Smooth muscle cell (in vitro differentiated cells): Measurements from ENCODE around the gene TBC1D5. TPM values are rescaled to one million over a fixed set of nuclear protein-coding genes. Genes with fewer than 3 reads are reported as not detected.

Experiments used
- DNase-seq: peaks from one replicate; lab custom pipeline; 2025; ENCODE audit not compliant: unreplicated experiment; lab: John Stamatoyannopoulos, UW
- H2AFZ ChIP-seq: fragments of 200-600 bp; sonication (generic); 2 replicates; pipeline ENCODE4 v1.6.0; 2016; ENCODE audit warnings: antibody characterized with exemption, low read depth, mild to moderate bottlenecking
- H3F3A ChIP-seq: fragments of 200-600 bp; sonication (generic); 2 replicates; pipeline ENCODE4 v1.6.0; 2017; ENCODE audit warnings: antibody characterized with exemption, low read depth
- H3K27ac ChIP-seq: fragments of 200-600 bp; sonication (generic); 2 replicates; pipeline ENCODE4 v1.5.1; 2016; ENCODE audit warnings: low read depth, mild to moderate bottlenecking
- H3K27me3 ChIP-seq: fragments of 200-600 bp; sonication (generic); 2 replicates; pipeline ENCODE4 v1.6.1; 2016; ENCODE audit warnings: low read depth, mild to moderate bottlenecking
- H3K36me3 ChIP-seq: fragments of 200-600 bp; sonication (generic); 2 replicates; pipeline ENCODE4 v1.5.1; 2016; ENCODE audit warnings: low read depth
- H3K4me1 ChIP-seq: fragments of 200-600 bp; sonication (generic); 2 replicates; pipeline ENCODE4 v1.5.1; 2016; ENCODE audit warnings: low read depth
- H3K4me2 ChIP-seq: fragments of 200-600 bp; sonication (generic); 2 replicates; pipeline ENCODE4 v1.6.0; 2016; ENCODE audit warnings: mild to moderate bottlenecking
- H3K4me3 ChIP-seq: fragments of 200-600 bp; sonication (generic); 2 replicates; pipeline ENCODE4 v1.5.1; 2016; ENCODE audit warnings: mild to moderate bottlenecking
- H3K79me2 ChIP-seq: fragments of 200-600 bp; sonication (generic); 2 replicates; pipeline ENCODE4 v1.6.0; 2016; ENCODE audit warnings: low read depth, mild to moderate bottlenecking
- H3K9ac ChIP-seq: fragments of 200-600 bp; sonication (generic); 2 replicates; pipeline ENCODE4 v1.6.0; 2016; ENCODE audit warnings: low read depth
- H3K9me3 ChIP-seq: fragments of 200-600 bp; sonication (generic); replicated peaks from 2 replicates; pipeline ENCODE4 v1.5.1; 2016; ENCODE audit warnings: low read depth
- H4K20me1 ChIP-seq: fragments of 200-600 bp; sonication (generic); 2 replicates; pipeline ENCODE4 v1.6.0; 2016; ENCODE audit warnings: low read depth
- CTCF ChIP-seq: fragments of 200-600 bp; sonication (generic); IDR thresholded peaks from 2 replicates; pipeline ENCODE4 v1.5.1; 2017; ENCODE audit warnings: borderline replicate concordance, mild to moderate bottlenecking, antibody characterized with exemption; ENCODE audit not compliant: insufficient read depth, poor library complexity, severe bottlenecking
- WGBS: methylation state at CpG from one replicate; pipeline ENCODE4 v1.1.7; 2016; ENCODE audit warnings: low lambda C conversion rate; 5-methylcytosine and 5-hydroxymethylcytosine counted together
- polyA plus RNA-seq: library from polyadenylated mRNA; unstranded; fragments of >200 nt; fragmentation: Nextera tagmentation; extraction: Ambion mirVana; gene quantifications from 2 replicates; pipeline ENCODE4 v1.2.1, GENCODE V29; 2016
- total RNA-seq: library from RNA; depleted of rRNA; stranded (reverse); fragments of >200 nt; gene quantifications from 2 replicates; pipeline ENCODE4 v1.2.3, GENCODE V29; 2014

Gene TBC1D5
- total and polyA plus RNA-seq, 2 experiments from 2014 or later: 14.6 to 35.3 TPM

- Histone ChIP-seq H3K4me1 (no peaks in the 10 kb centered on the region), H4K20me1 (no peaks in the 10 kb centered on the region), H3K79me2 (no peaks in the 10 kb centered on the region), H3K36me3 (no peaks in the 10 kb centered on the region), H3K9me3 (no peaks in the 10 kb centered on the region), H3K4me3 (no peak overlapping the region), H3F3A (no peaks in the 10 kb centered on the region), H2AFZ (no peak overlapping the region), H3K27me3 (no peaks in the 10 kb centered on the region), H3K9ac (no peak overlapping the region), H3K4me2 (no peak overlapping the region), H3K27ac (no peak overlapping the region)
- WGBS: 83% methylated on average over 5 of the region's 5 CpGs
- DNase-seq: no peak
- TF ChIP-seq CTCF: no peak
Observed at GRCh38 chr3:17119201-17120072, 623.0 kb downstream of the TBC1D5 start.

GRCh38 chr3:17118771-17119170, 623.7 kb downstream of the TBC1D5 start:
- no peak for TF ChIP-seq CTCF
- H2AFZ ChIP-seq: no peak overlapping the region
- WGBS: 87% methylated on average over 6 of the region's 6 CpGs
- H3K9ac ChIP-seq: no peak overlapping the region
- H3K27me3 ChIP-seq: no peaks in the 10 kb centered on the region
- no peak overlapping the region for H3K4me3 ChIP-seq
- no peaks in the 10 kb centered on the region for H3K79me2 ChIP-seq
- DNase-seq: no peak
- H3K36me3 ChIP-seq: no peaks in the 10 kb centered on the region
- H3K4me1 ChIP-seq: no peaks in the 10 kb centered on the region
- H3F3A ChIP-seq: no peaks in the 10 kb centered on the region
- no peak overlapping the region for H3K27ac ChIP-seq
- H4K20me1 ChIP-seq: no peaks in the 10 kb centered on the region
- no peaks in the 10 kb centered on the region for H3K9me3 ChIP-seq
- no peak overlapping the region for H3K4me2 ChIP-seq

- no peaks in the 10 kb centered on the region for H3K4me1 ChIP-seq
- no peaks in the 10 kb centered on the region for H3F3A ChIP-seq
- no peak overlapping the region for H3K4me2 ChIP-seq
- H3K4me3 ChIP-seq: no peak overlapping the region
- no peak overlapping the region for H2AFZ ChIP-seq
- no peak overlapping the region for H3K9ac ChIP-seq
- DNase-seq: no peak
- WGBS: 71% methylated on average over 8 of the region's 8 CpGs
- no peak for TF ChIP-seq CTCF
- no peak overlapping the region for H3K27ac ChIP-seq
- no peaks in the 10 kb centered on the region for H3K79me2 ChIP-seq
- H3K9me3 ChIP-seq: no peaks in the 10 kb centered on the region
- H3K27me3 ChIP-seq: no peaks in the 10 kb centered on the region
- H3K36me3 ChIP-seq: no peaks in the 10 kb centered on the region
- H4K20me1 ChIP-seq: no peaks in the 10 kb centered on the region
Observed at GRCh38 chr3:17116007-17116600, 626.3 kb downstream of the TBC1D5 start.
